Measurements from ENCODE around the gene ACTR8. TPM values are rescaled to one million over a fixed set of nuclear protein-coding genes. Genes with fewer than 3 reads are reported as not detected.

Gene ACTR8
- total RNA-seq, 2 donors from 2014 or later = 15.7 to 21.2 TPM

GRCh38 chr3:53822331-53822741 lies 59.6 kb downstream of the ACTR8 start:
- no peaks in the 10 kb centered on the region for H3K9me3 ChIP-seq (ENCODE audit: control insufficient read depth, low read length, poor library complexity, severe bottlenecking)
- DNase-seq = no peak
- H3K36me3 Mint-ChIP-seq (ENCODE audit: low read depth) = peaks cover 4% of the 10 kb centered on the region
- peaks cover 10% of the 10 kb centered on the region for H3K27me3 Mint-ChIP-seq
- no peak overlapping the region for H3K27ac Mint-ChIP-seq
- no peak for ATAC-seq
- H3K4me1 Mint-ChIP-seq = peaks cover 4% of the 10 kb centered on the region
- H3K4me3 Mint-ChIP-seq = no peak overlapping the region

DNA sequence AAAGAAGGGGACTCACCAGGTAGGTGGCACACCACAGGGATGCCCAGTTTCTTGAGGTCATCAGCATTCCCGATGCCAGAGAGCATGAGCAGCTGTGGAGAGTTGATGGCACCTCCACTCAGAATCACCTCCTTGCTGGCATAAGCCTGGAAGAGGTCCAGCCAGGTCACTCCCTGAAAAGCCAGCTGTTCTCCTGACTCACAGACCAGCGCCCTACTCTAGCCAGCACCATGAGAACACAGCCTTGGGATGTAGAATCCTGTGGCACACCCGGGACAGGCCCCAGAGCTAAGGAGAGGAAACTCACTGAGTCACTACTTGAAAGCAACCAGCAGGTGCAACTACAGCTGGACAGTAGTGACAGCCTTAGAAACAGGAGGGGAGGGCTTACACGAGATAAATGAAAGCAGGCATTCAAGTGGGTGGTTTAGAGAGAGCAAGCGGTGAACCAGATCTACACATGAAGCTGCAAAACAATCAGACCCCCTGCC lies 60.3 kb downstream of the ACTR8 start:
- H3K27ac Mint-ChIP-seq = no peak overlapping the region
- H3K27me3 Mint-ChIP-seq = peaks cover 10% of the 10 kb centered on the region
- peaks cover 4% of the 10 kb centered on the region for H3K36me3 Mint-ChIP-seq (ENCODE audit: low read depth)
- ATAC-seq (no peak), DNase-seq (no peak)
- peaks cover 4% of the 10 kb centered on the region for H3K4me1 Mint-ChIP-seq
- no peak overlapping the region for H3K4me3 Mint-ChIP-seq
- no peaks in the 10 kb centered on the region for H3K9me3 ChIP-seq (ENCODE audit: control insufficient read depth, low read length, poor library complexity, severe bottlenecking)

- Mint-ChIP-seq H3K36me3 (ENCODE audit: low read depth) (peaks cover 2% of the 10 kb centered on the region), H3K4me1 (no peaks in the 10 kb centered on the region), H3K27me3 (peaks cover 10% of the 10 kb centered on the region), H3K27ac (no peak overlapping the region), H3K4me3 (no peak overlapping the region)
- no peak for ATAC-seq
- H3K9me3 ChIP-seq (ENCODE audit: control insufficient read depth, low read length, poor library complexity, severe bottlenecking) = no peaks in the 10 kb centered on the region
- no peak for DNase-seq
These were observed 61.0 kb downstream of the ACTR8 start for GRCh38 chr3:53820756-53821580.

GRCh38 chr3:53820084-53820483 lies 61.9 kb downstream of the ACTR8 start:
- H3K27ac Mint-ChIP-seq = no peak overlapping the region
- peaks cover 2% of the 10 kb centered on the region for H3K36me3 Mint-ChIP-seq (ENCODE audit: low read depth)
- H3K4me1 Mint-ChIP-seq = no peaks in the 10 kb centered on the region
- no peaks in the 10 kb centered on the region for H3K9me3 ChIP-seq (ENCODE audit: control insufficient read depth, low read length, poor library complexity, severe bottlenecking)
- peaks cover 10% of the 10 kb centered on the region for H3K27me3 Mint-ChIP-seq
- no peak overlapping the region for H3K4me3 Mint-ChIP-seq
- no peak for DNase-seq
- ATAC-seq = no peak

DNA sequence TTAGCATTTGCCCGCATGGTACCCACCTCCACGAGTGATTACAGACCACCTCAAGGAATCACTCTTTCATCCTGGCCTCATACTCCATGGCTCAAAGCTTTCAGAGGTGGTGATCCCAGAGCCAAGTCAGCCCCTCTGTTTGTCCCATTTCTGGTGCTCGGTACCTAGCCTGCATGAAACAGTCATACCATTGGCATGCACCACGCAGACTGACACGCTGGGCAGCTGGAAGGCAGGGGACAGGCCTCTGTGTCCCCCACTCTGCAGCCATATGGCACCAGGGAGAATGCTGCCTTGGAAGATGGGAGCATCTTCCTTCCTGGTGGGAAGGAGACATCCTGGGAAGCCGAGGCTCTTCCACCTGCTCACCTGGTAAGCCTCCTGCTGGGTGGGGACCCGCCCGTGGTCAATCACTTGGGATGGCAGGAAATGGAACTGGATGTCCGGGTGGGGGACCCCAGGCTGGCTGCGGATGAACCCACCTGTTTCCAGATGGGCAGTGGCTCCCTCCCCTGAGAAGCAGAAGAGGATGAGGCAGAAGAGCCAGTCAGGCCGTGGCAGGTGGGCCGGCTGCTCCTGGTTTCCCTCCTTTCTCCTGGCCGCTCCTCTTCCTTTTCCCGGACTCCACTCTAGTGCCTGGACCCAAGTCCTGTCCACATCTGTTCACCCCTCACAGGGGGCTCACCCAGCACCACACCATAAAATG lies 62.6 kb downstream of the ACTR8 start:
- DNase-seq (no peak), ATAC-seq (no peak)
- Mint-ChIP-seq H3K36me3 (ENCODE audit: low read depth) (peaks cover 2% of the 10 kb centered on the region), H3K4me3 (no peak overlapping the region), H3K4me1 (no peaks in the 10 kb centered on the region), H3K27me3 (peaks cover 10% of the 10 kb centered on the region), H3K27ac (no peak overlapping the region)
- no peaks in the 10 kb centered on the region for H3K9me3 ChIP-seq (ENCODE audit: control insufficient read depth, low read length, poor library complexity, severe bottlenecking)

GRCh38 chr3:53818221-53819162 lies 63.5 kb downstream of the ACTR8 start:
- no peaks in the 10 kb centered on the region for H3K36me3 Mint-ChIP-seq (ENCODE audit: low read depth)
- no peak overlapping the region for H3K27ac Mint-ChIP-seq
- no peak overlapping the region for H3K4me3 Mint-ChIP-seq
- H3K27me3 Mint-ChIP-seq = peaks cover 10% of the 10 kb centered on the region
- DNase-seq (no peak), ATAC-seq (no peak)
- H3K9me3 ChIP-seq (ENCODE audit: control insufficient read depth, low read length, poor library complexity, severe bottlenecking) = no peaks in the 10 kb centered on the region
- no peaks in the 10 kb centered on the region for H3K4me1 Mint-ChIP-seq

DNA sequence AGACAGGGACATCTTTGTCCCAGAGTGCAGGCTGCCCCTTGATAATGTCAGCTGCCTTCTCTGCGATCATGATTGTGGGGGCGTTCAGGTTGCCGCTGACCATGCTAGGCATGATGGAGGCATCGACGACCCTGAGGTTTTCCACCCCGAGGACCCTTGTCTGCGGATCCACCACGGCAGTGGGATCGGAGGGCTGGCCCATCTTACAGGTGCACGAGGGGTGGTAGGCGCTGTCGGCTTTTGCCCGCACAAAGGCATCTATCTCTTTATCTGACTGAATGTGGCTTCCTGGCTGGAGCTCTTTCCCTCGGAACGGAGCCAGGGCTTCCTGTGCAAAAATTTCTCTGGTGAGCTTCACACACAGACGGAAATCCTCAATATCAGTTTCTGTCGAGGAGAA lies 64.1 kb downstream of the ACTR8 start:
- DNase-seq (no peak), ATAC-seq (no peak)
- Mint-ChIP-seq H3K4me1 (no peaks in the 10 kb centered on the region), H3K27ac (no peak overlapping the region), H3K27me3 (peaks cover 10% of the 10 kb centered on the region), H3K36me3 (ENCODE audit: low read depth) (no peaks in the 10 kb centered on the region), H3K4me3 (no peak overlapping the region)
- H3K9me3 ChIP-seq (ENCODE audit: control insufficient read depth, low read length, poor library complexity, severe bottlenecking) = no peaks in the 10 kb centered on the region

- H3K27ac Mint-ChIP-seq = no peak overlapping the region
- ATAC-seq = no peak
- no peaks in the 10 kb centered on the region for H3K4me1 Mint-ChIP-seq
- H3K27me3 Mint-ChIP-seq = peaks cover 10% of the 10 kb centered on the region
- no peak overlapping the region for H3K4me3 Mint-ChIP-seq
- H3K9me3 ChIP-seq (ENCODE audit: control insufficient read depth, low read length, poor library complexity, severe bottlenecking) = no peaks in the 10 kb centered on the region
- H3K36me3 Mint-ChIP-seq (ENCODE audit: low read depth) = no peaks in the 10 kb centered on the region
- DNase-seq = no peak
These were observed 64.7 kb downstream of the ACTR8 start for GRCh38 chr3:53817211-53817610.

Other genes starting within 250 kb of the ACTR8 start
- gene CHDH, start 35.7 kb downstream of the ACTR8 start, total RNA-seq = under 1 TPM; 0.50 to 0.94 TPM
- gene IL17RB, start 35.6 kb downstream of the ACTR8 start, total RNA-seq = under 1 TPM; 0.44 to 0.75 TPM
- gene SELENOK, start 9.7 kb upstream of the ACTR8 start, total RNA-seq = 100 to 1,000 TPM; 114 to 121 TPM
- gene CACNA2D3, start 240.4 kb upstream of the ACTR8 start, total RNA-seq = under 1 TPM in 1 of 2 donors, not detected in 1; 0.08 TPM